ENCODE data around the gene SBNO2.

Gene SBNO2

DNA sequence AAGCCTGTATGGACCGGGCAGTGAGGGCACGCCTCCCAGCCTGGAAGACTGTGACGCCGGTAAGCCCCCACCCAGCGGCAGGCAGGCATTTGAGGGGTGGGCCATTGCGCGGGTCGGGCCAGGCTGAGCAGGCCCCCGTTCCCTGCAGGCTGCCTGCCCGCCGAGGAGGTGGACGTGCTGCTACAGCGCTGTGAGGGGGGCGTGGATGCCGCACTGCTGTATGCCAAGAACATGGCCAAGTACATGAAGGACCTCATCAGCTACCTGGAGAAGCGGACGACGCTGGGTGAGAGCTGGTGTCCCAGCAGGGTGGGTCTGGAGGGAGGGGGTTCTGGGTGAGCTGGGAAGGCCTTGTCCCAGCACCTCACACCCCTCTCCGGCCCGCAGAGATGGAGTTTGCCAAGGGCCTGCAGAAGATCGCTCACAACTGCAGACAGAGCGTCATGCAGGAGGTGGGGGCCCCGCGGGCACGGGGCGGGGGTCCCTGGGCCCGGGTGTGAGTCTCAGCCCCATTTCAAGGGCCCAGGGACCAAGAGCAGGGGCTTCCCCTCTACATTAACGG is 100.0 kb downstream of the SBNO2 start:
- no peak overlapping the region for H3K4me3 ChIP-seq (ENCODE audit: low read depth, low read length)
- TF ChIP-seq, protein P1, sequence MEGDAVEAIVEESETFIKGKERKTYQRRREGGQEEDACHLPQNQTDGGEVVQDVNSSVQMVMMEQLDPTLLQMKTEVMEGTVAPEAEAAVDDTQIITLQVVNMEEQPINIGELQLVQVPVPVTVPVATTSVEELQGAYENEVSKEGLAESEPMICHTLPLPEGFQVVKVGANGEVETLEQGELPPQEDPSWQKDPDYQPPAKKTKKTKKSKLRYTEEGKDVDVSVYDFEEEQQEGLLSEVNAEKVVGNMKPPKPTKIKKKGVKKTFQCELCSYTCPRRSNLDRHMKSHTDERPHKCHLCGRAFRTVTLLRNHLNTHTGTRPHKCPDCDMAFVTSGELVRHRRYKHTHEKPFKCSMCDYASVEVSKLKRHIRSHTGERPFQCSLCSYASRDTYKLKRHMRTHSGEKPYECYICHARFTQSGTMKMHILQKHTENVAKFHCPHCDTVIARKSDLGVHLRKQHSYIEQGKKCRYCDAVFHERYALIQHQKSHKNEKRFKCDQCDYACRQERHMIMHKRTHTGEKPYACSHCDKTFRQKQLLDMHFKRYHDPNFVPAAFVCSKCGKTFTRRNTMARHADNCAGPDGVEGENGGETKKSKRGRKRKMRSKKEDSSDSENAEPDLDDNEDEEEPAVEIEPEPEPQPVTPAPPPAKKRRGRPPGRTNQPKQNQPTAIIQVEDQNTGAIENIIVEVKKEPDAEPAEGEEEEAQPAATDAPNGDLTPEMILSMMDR (conservative IDR thresholded peaks at IDR 0.05; ENCODE audit: low read depth, low read length) = no peak
- DNase-seq (ENCODE audit: low read depth) = no peak

DNA sequence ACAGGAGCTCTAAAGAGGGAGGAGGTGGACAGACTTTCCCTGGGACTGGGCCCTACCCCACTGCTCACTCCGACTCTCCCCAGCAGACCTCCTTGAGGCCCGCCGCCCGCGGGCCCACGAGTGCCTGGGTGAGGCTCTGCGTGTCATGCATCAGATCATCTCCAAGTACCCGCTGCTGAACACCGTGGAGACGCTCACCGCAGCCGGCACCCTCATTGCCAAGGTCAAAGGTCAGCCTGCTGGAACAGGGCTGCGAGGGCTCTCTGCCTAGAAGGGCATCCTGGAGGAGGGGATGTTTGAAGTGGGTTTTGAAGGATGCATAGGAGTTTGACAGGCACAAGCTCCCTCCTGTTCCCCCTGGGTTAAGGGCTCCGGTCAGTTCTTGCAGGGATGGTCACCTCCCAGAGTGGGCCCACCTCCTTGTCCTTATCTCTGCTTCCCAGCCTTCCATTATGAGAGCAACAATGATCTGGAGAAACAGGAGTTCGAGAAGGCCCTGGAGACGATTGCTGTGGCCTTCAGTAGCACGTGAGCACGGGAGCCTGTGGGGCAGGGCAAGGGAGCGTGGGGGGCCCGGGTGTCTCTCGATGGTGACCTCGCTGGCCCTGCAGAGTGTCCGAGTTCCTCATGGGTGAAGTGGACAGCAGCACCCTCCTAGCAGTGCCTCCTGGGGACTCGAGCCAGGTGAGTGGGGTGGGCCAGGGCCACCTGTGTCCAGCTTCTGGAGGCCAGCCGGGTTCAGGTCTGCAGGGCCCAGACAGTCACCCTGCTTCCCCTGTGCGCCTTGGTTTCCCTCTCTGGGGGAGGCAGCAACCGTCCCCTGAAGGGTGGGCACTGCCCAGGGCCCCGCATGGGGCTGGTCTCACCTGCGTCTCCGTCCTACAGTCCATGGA is 100.8 kb downstream of the SBNO2 start:
- no peak for DNase-seq (ENCODE audit: low read depth)
- TF ChIP-seq, protein P1 (conservative IDR thresholded peaks at IDR 0.05; ENCODE audit: low read depth, low read length) = no peak
- H3K4me3 ChIP-seq (ENCODE audit: low read depth, low read length) = no peak overlapping the region

DNA sequence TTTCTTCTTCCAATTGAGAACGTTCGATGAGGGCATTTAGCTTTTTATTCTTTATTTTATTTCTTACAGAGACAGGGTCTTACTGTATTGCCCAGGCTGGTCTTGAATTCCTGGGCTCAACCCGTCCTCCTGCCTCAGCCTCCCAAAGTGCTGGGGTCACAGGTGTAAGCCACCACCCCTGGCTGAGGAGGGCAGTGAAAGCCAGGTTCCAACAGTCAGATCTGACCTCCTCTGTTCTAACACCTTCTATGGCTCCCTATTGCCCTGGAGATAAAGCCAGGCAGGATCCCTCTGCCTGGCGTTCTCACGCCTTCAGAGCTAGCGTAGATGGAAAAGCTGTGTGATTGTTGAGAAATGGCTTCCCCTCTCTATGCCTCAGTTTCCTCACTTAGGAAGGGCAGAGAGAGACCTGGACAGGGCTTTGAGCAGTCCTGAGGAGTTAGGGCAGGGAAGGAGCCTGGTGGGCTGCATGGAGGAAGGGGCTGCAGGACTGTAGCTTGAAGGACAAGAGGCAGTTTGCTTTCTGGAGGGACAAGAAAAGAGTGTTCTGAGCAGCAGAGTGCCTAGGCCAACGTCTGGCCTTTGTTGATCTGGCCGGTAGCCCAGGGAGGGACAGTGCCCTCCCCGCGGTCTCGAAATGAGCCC is 101.6 kb downstream of the SBNO2 start:
- no peak for DNase-seq (ENCODE audit: low read depth)
- TF ChIP-seq, protein P1 (conservative IDR thresholded peaks at IDR 0.05; ENCODE audit: low read depth, low read length) = no peak
- no peak overlapping the region for H3K4me3 ChIP-seq (ENCODE audit: low read depth, low read length)

DNA sequence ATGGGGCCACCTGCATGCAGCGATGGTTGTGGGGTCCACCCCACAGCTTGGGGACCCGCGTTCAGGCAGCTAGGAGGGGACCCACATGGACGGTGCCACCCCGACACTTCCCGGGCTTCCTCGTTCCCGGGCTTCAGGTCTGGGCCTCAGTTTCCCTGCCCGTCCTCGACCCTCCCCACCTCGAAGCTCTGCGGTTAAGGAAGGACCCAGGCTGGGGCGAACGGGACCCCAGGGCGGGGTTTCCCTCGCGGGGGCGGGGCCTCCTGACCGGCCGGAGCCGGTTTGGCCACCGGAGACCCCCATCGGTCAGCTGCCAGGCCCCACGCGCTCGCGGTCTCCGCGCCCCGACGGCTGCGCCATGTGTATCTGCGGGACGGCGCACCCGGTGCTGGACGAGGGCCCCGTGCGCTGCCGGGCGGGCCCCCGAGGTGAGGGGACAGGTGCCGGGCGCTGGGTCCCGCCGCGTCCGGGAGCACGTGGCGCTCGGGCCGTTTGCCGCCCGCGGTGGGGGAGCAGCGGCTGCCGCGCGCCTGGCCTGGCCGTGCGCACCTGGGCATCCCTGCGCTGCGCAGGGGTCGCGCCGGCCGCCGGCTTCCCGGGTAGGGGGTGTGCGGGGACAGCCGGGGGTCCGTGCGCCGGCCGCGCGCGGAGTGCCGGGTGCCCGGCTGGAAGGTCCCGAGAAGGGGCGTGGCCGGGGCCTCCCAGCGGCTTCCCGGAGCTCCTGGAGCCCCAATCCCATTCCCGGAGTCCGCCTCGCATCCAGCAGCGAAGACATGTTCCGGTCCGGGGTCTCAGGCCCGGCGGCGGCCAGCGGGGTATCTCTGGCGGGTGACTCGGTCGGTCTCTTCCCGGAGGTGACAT is 102.9 kb downstream of the SBNO2 start:
- no peak for DNase-seq (ENCODE audit: low read depth)
- H3K4me3 ChIP-seq (ENCODE audit: low read depth, low read length) = no peak overlapping the region
- TF ChIP-seq, protein P1 (conservative IDR thresholded peaks at IDR 0.05; ENCODE audit: low read depth, low read length) = no peak

DNA sequence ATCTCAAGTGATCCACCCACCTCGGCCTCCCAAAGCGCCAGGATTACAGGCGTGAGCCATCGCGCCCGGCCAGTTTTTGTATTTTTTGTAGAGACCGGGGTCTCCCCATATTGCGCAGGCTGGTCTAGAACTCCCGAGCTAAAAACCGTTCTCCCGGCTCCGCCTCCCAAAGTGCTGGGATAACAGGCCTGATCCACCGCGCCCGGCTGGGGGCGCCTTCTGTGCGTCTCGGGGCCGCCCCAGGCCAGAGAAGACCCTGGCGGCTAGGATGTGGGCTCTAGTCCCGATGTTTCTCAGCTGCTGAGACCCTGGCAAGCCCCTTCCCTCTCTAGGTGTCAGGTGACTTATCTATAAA is 103.5 kb downstream of the SBNO2 start:
- no peak for DNase-seq (ENCODE audit: low read depth)
- H3K4me3 ChIP-seq (ENCODE audit: low read depth, low read length) = no peak overlapping the region
- TF ChIP-seq, protein P1 (conservative IDR thresholded peaks at IDR 0.05; ENCODE audit: low read depth, low read length) = peak; percentile 39

DNA sequence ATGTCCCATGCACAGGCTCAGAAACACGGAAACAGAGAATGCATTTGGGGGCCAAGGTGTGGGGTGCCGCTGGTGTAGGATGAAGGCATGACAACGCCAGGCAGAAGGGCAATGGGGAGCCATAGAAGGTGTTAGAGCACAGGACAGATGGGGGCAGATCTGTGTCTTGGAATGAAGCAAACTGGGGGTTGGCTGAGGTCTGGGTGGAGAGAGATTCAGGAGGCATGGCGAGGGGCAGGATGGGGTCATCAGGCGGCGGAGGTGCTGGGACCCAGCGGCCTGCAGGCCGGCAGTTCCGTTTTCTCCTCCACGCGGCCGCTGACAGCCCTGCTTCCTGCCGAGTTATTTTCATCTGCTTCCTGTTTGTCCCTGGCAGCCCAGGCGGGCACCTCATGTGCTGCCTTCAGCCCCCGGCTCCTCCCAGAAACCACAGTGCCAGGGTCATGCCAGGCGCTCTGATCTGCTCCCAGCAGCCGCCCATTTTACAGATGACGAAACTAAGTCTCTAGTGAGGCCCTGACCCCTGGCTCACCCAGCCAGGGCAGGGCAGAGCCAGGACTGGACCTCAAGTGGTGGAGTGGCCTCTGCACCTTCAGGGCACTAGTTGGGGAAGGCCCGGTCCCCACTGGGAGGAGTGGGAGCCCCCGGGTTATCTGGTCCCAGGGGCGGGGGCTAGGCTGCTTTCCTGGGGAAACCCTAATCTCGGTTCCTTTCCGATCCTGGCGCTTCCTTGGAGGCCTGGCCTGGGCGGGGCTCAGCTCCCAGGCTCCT is 104.9 kb downstream of the SBNO2 start:
- TF ChIP-seq, protein P1 (conservative IDR thresholded peaks at IDR 0.05; ENCODE audit: low read depth, low read length) = no peak
- DNase-seq (ENCODE audit: low read depth) = no peak
- H3K4me3 ChIP-seq (ENCODE audit: low read depth, low read length) = no peak overlapping the region

Measured in choroid plexus epithelial cell (primary cell).